NCI-H2171 treated with DMSO at 0.1 percent for 48 hours (cell line): ENCODE measurements around the gene SPTBN5.

ENCODE experiments used
- DNase-seq: peaks from one replicate; lab custom pipeline; 2025; lab: John Stamatoyannopoulos, UW

SPTBN5 gene

GRCh38 chr15:41866263-41866703 is 27.6 kb downstream of the SPTBN5 start:
- DNase-seq: no peak

- no peak for DNase-seq
Observed at GRCh38 chr15:41865490-41866055, 28.3 kb downstream of the SPTBN5 start.

- no peak for DNase-seq
Observed at GRCh38 chr15:41862515-41863116, 31.2 kb downstream of the SPTBN5 start.

- no peak for DNase-seq
Observed at GRCh38 chr15:41861736-41862356, 32.0 kb downstream of the SPTBN5 start.

GRCh38 chr15:41860049-41860828 is 33.6 kb downstream of the SPTBN5 start:
- DNase-seq: no peak

GRCh38 chr15:41858756-41859155 is 35.1 kb downstream of the SPTBN5 start:
- no peak for DNase-seq

- DNase-seq: no peak
Observed at GRCh38 chr15:41857316-41857715, 36.5 kb downstream of the SPTBN5 start.

GRCh38 chr15:41856716-41857115 is 37.1 kb downstream of the SPTBN5 start:
- no peak for DNase-seq

GRCh38 chr15:41856262-41856661 is 37.6 kb downstream of the SPTBN5 start:
- no peak for DNase-seq

GRCh38 chr15:41855261-41855961 is 38.4 kb downstream of the SPTBN5 start:
- DNase-seq: no peak

- no peak for DNase-seq
Observed at GRCh38 chr15:41854443-41854842, 39.4 kb downstream of the SPTBN5 start.

- DNase-seq: no peak
Observed at GRCh38 chr15:41853831-41854230, 40.0 kb downstream of the SPTBN5 start.

GRCh38 chr15:41852736-41853590 is 40.9 kb downstream of the SPTBN5 start:
- peak; percentile 30 for DNase-seq

- DNase-seq: no peak
Observed at GRCh38 chr15:41851755-41852370, 42.0 kb downstream of the SPTBN5 start.

- peak; percentile 66 for DNase-seq
Observed at GRCh38 chr15:41851167-41851523, 42.7 kb downstream of the SPTBN5 start.

GRCh38 chr15:41850482-41851166 is 43.2 kb downstream of the SPTBN5 start:
- no peak for DNase-seq

GRCh38 chr15:41849861-41850260 is 44.0 kb downstream of the SPTBN5 start:
- no peak for DNase-seq

- DNase-seq: no peak
Observed at GRCh38 chr15:41849204-41849603, 44.6 kb downstream of the SPTBN5 start.

- no peak for DNase-seq
Observed at GRCh38 chr15:41848631-41849030, 45.2 kb downstream of the SPTBN5 start.

GRCh38 chr15:41847981-41848380 is 45.9 kb downstream of the SPTBN5 start:
- peak; percentile 9 for DNase-seq
